SJCRH30 (cell line): ENCODE measurements around the gene ZNF280D. TPM values are rescaled to one million over a fixed set of nuclear protein-coding genes. Genes with fewer than 3 reads are reported as not detected.
"Not testable (repeated sequence)": the region's sequence is repeated elsewhere in the genome, so short reads cannot be mapped to it uniquely, and the experiment has no call there.

Experiments
- DNase-seq, 2 experiments: peaks; one replicate each; pipeline ENCODE4 v3.0.0-alpha.2; 2015 to 2020
- H3K27ac ChIP-seq: fragments of 250-450 bp; sonication (Bioruptor Pico); 2 replicates; pipeline ENCODE4 v1.5.1; 2020; ENCODE audit warnings: mild to moderate bottlenecking, moderate library complexity
- H3K27me3 ChIP-seq: fragments of 250-450 bp; sonication (Bioruptor Pico); 2 replicates; pipeline ENCODE4 v1.5.1; 2020; ENCODE audit warnings: mild to moderate bottlenecking, moderate library complexity
- H3K36me3 ChIP-seq: fragments of 250-450 bp; sonication (Bioruptor Pico); 2 replicates; pipeline ENCODE4 v1.5.1; 2020; ENCODE audit warnings: mild to moderate bottlenecking, moderate library complexity
- H3K4me1 ChIP-seq: fragments of 250-450 bp; sonication (Bioruptor Pico); 2 replicates; pipeline ENCODE4 v1.5.1; 2020; ENCODE audit warnings: mild to moderate bottlenecking, moderate library complexity
- H3K4me3 ChIP-seq: fragments of 250-450 bp; sonication (Bioruptor Pico); 2 replicates; pipeline ENCODE4 v1.5.1; 2020; ENCODE audit warnings: mild to moderate bottlenecking, moderate library complexity
- H3K9me3 ChIP-seq: fragments of 250-450 bp; sonication (Bioruptor Pico); replicated peaks from 2 replicates; pipeline ENCODE4 v1.5.1; 2020; ENCODE audit warnings: mild to moderate bottlenecking, moderate library complexity
- total RNA-seq: library from RNA; depleted of rRNA; stranded (reverse); fragments of >200 nt; shearing (Covaris generic); gene quantifications from 2 replicates; pipeline ENCODE4 v1.2.3, GENCODE V29; 2014; rRNA removed

ZNF280D gene
- 15.9 and 17.6 TPM in 2 replicates for total RNA-seq

DNA sequence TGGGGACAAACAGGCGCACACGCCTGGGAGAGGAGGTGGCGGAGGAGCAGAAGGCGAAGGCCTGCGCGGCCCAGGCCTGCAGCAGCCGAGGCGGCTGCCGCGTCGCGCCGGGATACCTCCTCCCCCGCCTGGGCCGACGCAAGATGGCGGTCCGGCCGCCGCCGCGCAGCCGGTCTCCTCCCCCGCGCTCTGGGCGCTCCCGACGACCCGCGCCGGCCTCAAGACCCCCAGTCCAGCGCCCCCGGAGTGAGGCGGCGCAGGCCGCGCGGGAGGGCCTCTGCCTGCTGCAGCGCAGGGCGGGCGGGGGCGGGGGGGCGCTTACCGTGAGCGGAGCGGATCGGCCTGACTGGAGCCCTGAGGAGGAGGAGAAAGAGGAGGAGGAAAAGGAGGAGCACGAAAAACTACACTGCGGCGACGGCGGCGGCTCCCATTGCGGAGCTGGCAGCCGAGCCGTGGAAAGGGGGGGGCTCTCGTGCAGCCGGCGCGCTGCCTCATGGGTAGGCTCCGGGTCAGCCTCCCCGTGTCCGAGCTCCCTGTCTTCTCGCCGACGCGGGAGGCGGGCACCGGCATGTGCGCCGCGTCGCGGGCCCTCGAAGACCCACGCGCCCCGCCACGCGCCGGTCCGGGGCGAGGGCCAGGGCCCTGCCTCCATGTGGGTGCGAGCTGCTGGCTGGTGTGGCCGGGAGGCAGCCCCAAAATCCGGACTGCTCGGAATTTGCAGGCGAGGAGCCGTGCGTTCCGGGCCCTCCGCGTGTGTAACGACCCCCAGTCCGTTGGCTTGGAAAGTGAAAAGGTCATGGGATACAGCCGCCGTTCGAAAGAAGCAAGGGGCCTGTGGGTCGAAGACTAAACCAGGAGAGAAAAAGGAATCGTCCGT lies at the start of gene ZNF280D:
Gene ZNF280D (minus strand): TSS at position 374 of the 877 bp plus-strand sequence. CDS start 26,400 bp downstream, outside the sequence.
- peak within 1 kb of the TSS; percentile 74 for H3K4me3 ChIP-seq
- H3K36me3 ChIP-seq, result 0 out of 2 replicates have a peak, but pooled peaks cover 2% of the 10 kb centered on the region
- H3K4me1 ChIP-seq, result peaks cover 5% of the 10 kb centered on the region; the same call in 1 of the 2 replicates
- peak within 1 kb of the TSS; percentile 81 for H3K27ac ChIP-seq
- no peaks in the 10 kb centered on the region for H3K27me3 ChIP-seq
- DNase-seq, result peak; percentile 78 to 83
- peaks cover 9% of the 10 kb centered on the region; the same call in 1 of the 2 replicates for H3K9me3 ChIP-seq

DNA sequence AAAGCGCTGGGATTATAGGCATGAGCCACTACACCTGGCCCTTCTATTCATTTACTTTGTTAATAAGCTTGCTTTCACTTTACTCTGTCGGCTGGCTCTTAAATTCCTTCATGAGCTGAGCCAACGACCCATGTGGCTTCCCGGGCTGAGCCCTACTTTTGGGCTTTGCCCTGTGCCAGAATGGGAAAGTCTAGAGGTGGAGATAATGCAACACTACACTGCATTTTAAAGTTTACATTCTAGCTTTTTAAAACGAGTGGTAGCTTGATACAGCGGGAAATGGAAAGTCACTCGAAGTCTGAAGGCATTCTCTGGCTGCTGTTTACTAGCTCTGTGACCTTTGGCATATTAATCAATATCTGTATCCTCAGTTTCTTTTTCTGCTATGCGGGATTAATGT lies 49.0 kb upstream of the ZNF280D start:
- Histone ChIP-seq H3K36me3 (no peaks in the 10 kb centered on the region), H3K27me3 (no peaks in the 10 kb centered on the region), H3K4me3 (no peak overlapping the region), H3K27ac (no peak overlapping the region), H3K4me1 (no peaks in the 10 kb centered on the region), H3K9me3 (no peaks in the 10 kb centered on the region)
- no peak for DNase-seq

GRCh38 chr15:56781666-56782065 lies 48.4 kb upstream of the ZNF280D start:
- no peak overlapping the region for H3K4me3 ChIP-seq
- no peaks in the 10 kb centered on the region for H3K36me3 ChIP-seq
- no peaks in the 10 kb centered on the region for H3K27me3 ChIP-seq
- no peak for DNase-seq
- H3K4me1 ChIP-seq, result no peaks in the 10 kb centered on the region
- H3K9me3 ChIP-seq, result no peaks in the 10 kb centered on the region
- H3K27ac ChIP-seq, result no peak overlapping the region

DNA sequence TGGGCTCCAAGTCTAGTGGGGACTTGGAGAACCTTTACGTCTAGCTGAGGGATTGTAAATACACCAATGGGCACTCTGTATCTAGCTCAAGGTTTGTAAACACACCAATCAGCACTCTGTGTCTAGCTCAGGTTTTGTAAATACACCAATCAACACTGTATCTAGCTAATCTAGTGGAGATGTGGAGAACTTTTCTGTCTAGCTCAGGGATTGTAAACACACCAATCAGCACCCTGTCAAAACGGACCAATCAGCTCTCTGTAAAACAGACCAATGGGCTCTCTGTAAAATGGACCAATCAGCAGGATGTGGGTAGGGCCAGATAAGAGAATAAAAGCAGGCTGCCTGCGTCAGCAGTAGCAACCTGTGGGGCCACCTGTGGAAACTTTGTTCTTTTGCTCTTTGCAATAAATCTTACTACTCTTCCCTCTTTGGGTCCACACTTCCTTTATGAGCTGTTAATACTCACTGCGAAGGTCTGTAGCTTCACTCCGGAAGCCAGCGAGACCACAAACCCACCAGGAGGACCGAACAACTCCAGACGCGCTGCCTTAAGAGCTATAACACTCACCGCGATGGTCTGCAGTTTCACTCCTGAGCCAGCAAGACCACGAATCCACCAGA lies 46.9 kb upstream of the ZNF280D start:
- not testable (repeated sequence) for H3K27me3 ChIP-seq, H3K4me1 ChIP-seq, H3K36me3 ChIP-seq, H3K9me3 ChIP-seq, DNase-seq, H3K4me3 ChIP-seq, H3K27ac ChIP-seq

- H3K4me1 ChIP-seq, H3K27me3 ChIP-seq, H3K27ac ChIP-seq, DNase-seq, H3K9me3 ChIP-seq, H3K36me3 ChIP-seq, H3K4me3 ChIP-seq: not testable (repeated sequence)
Measured at GRCh38 chr15:56779449-56779848, 46.1 kb upstream of the ZNF280D start.

GRCh38 chr15:56778761-56779160 lies 45.5 kb upstream of the ZNF280D start:
- H3K4me3 ChIP-seq, result no peak overlapping the region
- no peaks in the 10 kb centered on the region for H3K9me3 ChIP-seq
- no peaks in the 10 kb centered on the region for H3K4me1 ChIP-seq
- no peak overlapping the region for H3K27ac ChIP-seq
- no peaks in the 10 kb centered on the region for H3K36me3 ChIP-seq
- H3K27me3 ChIP-seq, result no peaks in the 10 kb centered on the region
- DNase-seq, result no peak

DNA sequence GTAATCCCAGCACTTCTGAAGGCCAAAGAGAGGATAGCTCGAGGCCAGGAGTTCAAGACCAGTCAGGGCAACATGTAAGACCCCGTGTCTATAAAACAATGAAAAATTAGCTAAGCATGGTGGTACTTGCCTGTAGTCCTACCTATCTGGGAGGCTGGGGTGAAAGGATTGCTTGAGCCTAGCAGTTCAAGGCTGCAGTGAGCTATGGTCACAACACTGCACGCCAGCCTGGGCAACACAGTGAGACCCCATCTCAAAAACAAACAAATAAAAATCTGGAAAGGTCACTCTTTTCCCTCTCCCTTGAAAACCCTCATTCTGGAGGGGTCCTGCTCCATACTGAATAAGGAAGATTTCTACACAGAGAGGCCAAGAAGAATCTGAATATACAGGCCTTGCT lies 43.5 kb upstream of the ZNF280D start:
- Histone ChIP-seq H3K9me3 (no peaks in the 10 kb centered on the region), H3K27ac (no peak overlapping the region), H3K36me3 (no peaks in the 10 kb centered on the region), H3K4me1 (no peaks in the 10 kb centered on the region), H3K27me3 (no peaks in the 10 kb centered on the region), H3K4me3 (no peak overlapping the region)
- no peak for DNase-seq

GRCh38 chr15:56775641-56776040 lies 42.3 kb upstream of the ZNF280D start:
- DNase-seq, result no peak
- H3K9me3 ChIP-seq, result no peaks in the 10 kb centered on the region
- no peaks in the 10 kb centered on the region for H3K27me3 ChIP-seq
- no peaks in the 10 kb centered on the region for H3K4me1 ChIP-seq
- no peak overlapping the region for H3K4me3 ChIP-seq
- no peaks in the 10 kb centered on the region for H3K36me3 ChIP-seq
- H3K27ac ChIP-seq, result no peak overlapping the region

DNA sequence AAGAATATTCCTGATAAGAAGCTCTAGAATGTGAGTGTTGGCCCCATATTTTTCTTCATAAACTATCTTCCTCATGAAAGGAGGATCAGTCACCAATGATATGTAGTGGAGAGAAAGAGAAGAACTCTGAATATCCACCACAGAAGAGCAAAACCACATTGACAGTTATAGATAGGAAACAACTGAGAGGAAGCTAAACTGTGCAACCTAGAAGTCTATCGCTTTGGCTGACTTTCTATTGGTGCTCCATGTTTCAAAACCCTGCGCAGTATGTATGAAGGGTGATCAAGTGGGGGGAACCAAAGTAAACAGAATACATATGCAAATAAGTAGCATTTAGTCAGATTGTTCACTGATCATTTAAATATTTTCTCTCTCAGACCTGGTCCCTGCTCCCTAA lies 41.0 kb upstream of the ZNF280D start:
- no peaks in the 10 kb centered on the region for H3K27me3 ChIP-seq
- no peak for DNase-seq
- no peaks in the 10 kb centered on the region for H3K36me3 ChIP-seq
- no peak overlapping the region for H3K4me3 ChIP-seq
- no peaks in the 10 kb centered on the region for H3K4me1 ChIP-seq
- H3K9me3 ChIP-seq, result no peaks in the 10 kb centered on the region
- no peak overlapping the region for H3K27ac ChIP-seq

- no peak overlapping the region for H3K4me3 ChIP-seq
- no peaks in the 10 kb centered on the region for H3K9me3 ChIP-seq
- H3K27me3 ChIP-seq, result no peaks in the 10 kb centered on the region
- no peak overlapping the region for H3K27ac ChIP-seq
- no peak for DNase-seq
- H3K36me3 ChIP-seq, result no peaks in the 10 kb centered on the region
- no peaks in the 10 kb centered on the region for H3K4me1 ChIP-seq
Measured at GRCh38 chr15:56772868-56773639, 39.7 kb upstream of the ZNF280D start.

DNA sequence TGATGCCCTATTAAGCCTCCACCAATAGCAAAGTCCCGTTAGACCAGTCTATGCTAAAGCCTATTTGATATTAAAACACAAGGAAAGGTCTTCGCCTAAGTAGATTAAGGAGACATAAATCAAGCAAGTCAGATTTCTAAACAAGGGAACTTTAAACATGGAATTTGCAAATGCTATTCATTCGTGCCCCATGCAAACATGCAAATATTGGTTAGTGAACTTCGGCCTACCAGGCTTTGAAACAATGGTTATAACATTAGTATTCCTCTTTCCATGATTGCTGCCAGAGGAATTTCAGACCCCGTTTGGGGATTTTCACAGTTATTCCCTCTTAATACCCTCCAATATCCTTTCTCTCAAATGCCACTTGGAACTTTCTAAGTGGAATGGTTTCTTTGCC lies 36.9 kb upstream of the ZNF280D start:
- no peak for DNase-seq
- Histone ChIP-seq H3K36me3 (no peaks in the 10 kb centered on the region), H3K27me3 (no peaks in the 10 kb centered on the region), H3K4me3 (no peak overlapping the region), H3K4me1 (peaks cover 3% of the 10 kb centered on the region), H3K27ac (no peak overlapping the region), H3K9me3 (no peaks in the 10 kb centered on the region)

DNA sequence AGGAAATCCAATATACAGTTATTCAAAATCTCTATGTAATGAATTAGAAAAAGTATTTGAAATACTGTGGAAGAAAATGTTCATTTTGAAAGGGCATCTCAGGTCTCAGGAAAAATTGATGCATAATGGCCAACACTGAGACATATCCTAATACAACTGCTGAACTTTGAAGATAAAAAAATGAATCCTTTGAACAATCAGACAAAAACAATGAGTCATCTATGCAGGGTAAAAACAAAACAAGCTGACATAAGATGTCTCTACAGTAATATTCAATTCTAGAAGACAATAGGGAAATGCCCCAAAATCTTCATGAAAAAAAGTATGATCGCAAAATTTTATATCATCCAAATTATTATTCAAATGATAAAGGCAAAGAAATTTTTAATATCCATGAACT lies 34.0 kb upstream of the ZNF280D start:
- Histone ChIP-seq H3K27ac (no peak overlapping the region), H3K36me3 (no peaks in the 10 kb centered on the region), H3K27me3 (no peaks in the 10 kb centered on the region), H3K4me1 (peaks cover 5% of the 10 kb centered on the region), H3K4me3 (no peak overlapping the region), H3K9me3 (no peaks in the 10 kb centered on the region)
- no peak for DNase-seq

- H3K9me3 ChIP-seq, result no peaks in the 10 kb centered on the region
- H3K4me3 ChIP-seq, result no peak overlapping the region
- DNase-seq, result peak; percentile 7 to 33
- H3K27me3 ChIP-seq, result no peaks in the 10 kb centered on the region
- no peaks in the 10 kb centered on the region for H3K36me3 ChIP-seq
- H3K4me1 ChIP-seq, result peaks cover 5% of the 10 kb centered on the region
- no peak overlapping the region for H3K27ac ChIP-seq
Measured at GRCh38 chr15:56765251-56765650, 31.9 kb upstream of the ZNF280D start.

GRCh38 chr15:56763141-56763895 lies 30.0 kb upstream of the ZNF280D start:
- no peaks in the 10 kb centered on the region for H3K36me3 ChIP-seq
- H3K27me3 ChIP-seq, result no peaks in the 10 kb centered on the region
- no peak for DNase-seq
- H3K27ac ChIP-seq, result no peak overlapping the region
- no peak overlapping the region for H3K4me3 ChIP-seq
- no peaks in the 10 kb centered on the region for H3K9me3 ChIP-seq
- peaks cover 8% of the 10 kb centered on the region for H3K4me1 ChIP-seq
